HG02678 (cell line): ENCODE data around the gene KAZN.

Source experiments
- ATAC-seq: cut with Tn5 transposase; IDR thresholded peaks from one replicate; pipeline ENCODE4 v1.9.1; 2021; ENCODE audit warnings: mild to moderate bottlenecking, moderate library complexity; ENCODE audit not compliant: unreplicated experiment

The KAZN gene

GRCh38 chr1:14612256-14612655 is 13.8 kb downstream of the KAZN start:
- no peak for ATAC-seq

GRCh38 chr1:14613926-14614325 is 15.4 kb downstream of the KAZN start:
- no peak for ATAC-seq

- no peak for ATAC-seq
Measured at GRCh38 chr1:14614341-14614740, 15.9 kb downstream of the KAZN start.

- ATAC-seq: no peak
Measured at GRCh38 chr1:14615549-14616218, 17.2 kb downstream of the KAZN start.

- no peak for ATAC-seq
Measured at GRCh38 chr1:14616632-14617396, 18.3 kb downstream of the KAZN start.

- no peak for ATAC-seq
Measured at GRCh38 chr1:14617791-14618190, 19.3 kb downstream of the KAZN start.

GRCh38 chr1:14620941-14621340 is 22.5 kb downstream of the KAZN start:
- no peak for ATAC-seq

GRCh38 chr1:14623090-14623489 is 24.6 kb downstream of the KAZN start:
- ATAC-seq: no peak

GRCh38 chr1:14624941-14625340 is 26.5 kb downstream of the KAZN start:
- no peak for ATAC-seq

- ATAC-seq: no peak
Measured at GRCh38 chr1:14625572-14625971, 27.1 kb downstream of the KAZN start.

GRCh38 chr1:14625996-14626395 is 27.5 kb downstream of the KAZN start:
- no peak for ATAC-seq

- ATAC-seq: no peak
Measured at GRCh38 chr1:14626869-14627607, 28.6 kb downstream of the KAZN start.

- ATAC-seq: no peak
Measured at GRCh38 chr1:14627608-14628489, 29.4 kb downstream of the KAZN start.

GRCh38 chr1:14629363-14630014 is 31.0 kb downstream of the KAZN start:
- ATAC-seq: no peak

- no peak for ATAC-seq
Measured at GRCh38 chr1:14630986-14631385, 32.5 kb downstream of the KAZN start.

GRCh38 chr1:14631421-14631820 is 32.9 kb downstream of the KAZN start:
- ATAC-seq: no peak

GRCh38 chr1:14634486-14634885 is 36.0 kb downstream of the KAZN start:
- no peak for ATAC-seq

- ATAC-seq: no peak
Measured at GRCh38 chr1:14635421-14635820, 36.9 kb downstream of the KAZN start.

GRCh38 chr1:14636897-14637632 is 38.6 kb downstream of the KAZN start:
- ATAC-seq: no peak
